ENCODE measurements around the gene C2orf68. TPM values are rescaled to one million over a fixed set of nuclear protein-coding genes. Genes with fewer than 3 reads are reported as not detected.

C2orf68 gene
- total and polyA plus RNA-seq, 2 of the 13 experiments (the other 11 are each of a cell fraction or from before 2014, with no cell fraction given), result 47.1 to 77.4 TPM

GRCh38 chr2:85598594-85599340 lies 13.1 kb downstream of the C2orf68 start:
- no peaks in the 10 kb centered on the region; a peak in 1 of 5 replicates for H3K27me3 ChIP-seq (ENCODE audit: control insufficient read depth in 1 of 2, insufficient read depth in 2 of 2, low read length in 2 of 2)
- FAIRE-seq (no peak), ATAC-seq (no peak), DNase-seq (ENCODE audit: low spot score) (no peak)
- 0 out of 2 replicates have a peak, but pooled peaks cover 3% of the 10 kb centered on the region for H4K20me1 ChIP-seq (ENCODE audit: insufficient read depth, low read length)
- H3K79me2 ChIP-seq (ENCODE audit: insufficient read depth, low read length), result peaks cover 46% of the 10 kb centered on the region
- in situ Hi-C loops (cut with HindIII; ENCODE audit: extremely low pct_ligation_motif_present, low pct_unique_long_range_greater_than_20kb), result no loop called here
- H3K36me3 ChIP-seq (replicated peaks in 1 of 2; ENCODE audit: control insufficient read depth in 1 of 2, insufficient read depth in 2 of 2, low read length in 2 of 2), result peaks cover 7 to 38% of the 10 kb centered on the region in 2 experiments
- H3K9ac ChIP-seq (ENCODE audit: insufficient read depth, low read depth, low read length), result no peak overlapping the region; the same call in 1 of the 2 replicates
- H2AFZ ChIP-seq (ENCODE audit: low read length), result no peak overlapping the region
- 83% methylated on average over 14 of the region's 14 CpGs for WGBS (ENCODE audit: low lambda C conversion rate)
- H3K4me3 ChIP-seq (replicated peaks in 1 of 3; ENCODE audit: insufficient read depth in 1 of 3, low read depth in 2 of 3, low read length in 3 of 3), result no peak overlapping the region
- BruUV-seq (replicated peaks), result no TSS peak
- peaks cover 71% of the 10 kb centered on the region for H3K4me1 ChIP-seq (ENCODE audit: insufficient read depth, low read length)
- ChIA-PET CTCF (ENCODE audit: low intra/inter-chr PET ratio, low total read pairs) (no interaction called here), POLR2A (interaction anchor here (1.0 to 25.9 kb wide), 8 partner anchors 6 to 179 kb away, joined by 3 to 795 read pairs (median 88); partner anchors contain the start of genes C2orf68, GGCX, MAT2A and RNF181)
- peak overlapping the region; percentile 80 for H3K27ac ChIP-seq (ENCODE audit: extremely low read length, insufficient read depth, low read length)
- intact Hi-C loops (cut with micrococcal nuclease; ENCODE audit: unreplicated experiment), result loop anchor here (5.0 kb wide), 1 partner anchor 176 kb away; no protein-coding TSS in a partner anchor
- H3K9me3 ChIP-seq (ENCODE audit: low read length), result no peaks in the 10 kb centered on the region
- peak overlapping the region; percentile 94; the same call in 1 of the 2 replicates for H3K4me2 ChIP-seq (ENCODE audit: low read depth, low read length)
- TF ChIP-seq POLR2A (IDR thresholded peaks at IDR 0.05; ENCODE audit: insufficient read depth in 1 of 2, low read depth in 2 of 2, low read length in 2 of 2) (peak in 1 of 2 experiments; percentile 12; a peak in 1 of 4 replicates), MYC (CRISPR knock-in tag; IDR thresholded peaks at IDR 0.05; ENCODE audit: borderline replicate concordance) (0 out of 2 replicates have a peak, but pooled peaks have one; percentile 20), GABPB1 (CRISPR knock-in tag; IDR thresholded peaks at IDR 0.05) (0 out of 2 replicates have a peak, but pooled peaks have one; percentile 4), ZNF841 (CRISPR knock-in tag; IDR thresholded peaks at IDR 0.05; ENCODE audit: borderline replicate concordance) (no peak), ZBTB7A (CRISPR knock-in tag; IDR thresholded peaks at IDR 0.05) (no peak), ZBTB20 (CRISPR knock-in tag; IDR thresholded peaks at IDR 0.05; ENCODE audit: borderline replicate concordance, low read depth) (0 out of 2 replicates have a peak, but pooled peaks have one; percentile 4), ZBTB21 (CRISPR knock-in tag; IDR thresholded peaks at IDR 0.05) (no peak), ZNF777 (CRISPR knock-in tag; IDR thresholded peaks at IDR 0.05) (0 out of 2 replicates have a peak, but pooled peaks have one; percentile 17), AGO2 (optimal IDR thresholded peaks at IDR 0.05; ENCODE audit: low read depth, low read length) (peak; percentile 40), RBAK (CRISPR knock-in tag; IDR thresholded peaks at IDR 0.05) (no peak), HNRNPL (IDR thresholded peaks at IDR 0.05; ENCODE audit: low read depth, low read length) (0 out of 2 replicates have a peak, but pooled peaks have one; percentile 57), ZNF740 (CRISPR knock-in tag; IDR thresholded peaks at IDR 0.05) (0 out of 2 replicates have a peak, but pooled peaks have one; percentile 24), THAP7 (CRISPR knock-in tag; IDR thresholded peaks at IDR 0.05) (0 out of 2 replicates have a peak, but pooled peaks have one; percentile 34), FOXO4 (CRISPR knock-in tag; conservative IDR thresholded peaks at IDR 0.05) (no peak)
- TF ChIP-seq, protein P1, sequence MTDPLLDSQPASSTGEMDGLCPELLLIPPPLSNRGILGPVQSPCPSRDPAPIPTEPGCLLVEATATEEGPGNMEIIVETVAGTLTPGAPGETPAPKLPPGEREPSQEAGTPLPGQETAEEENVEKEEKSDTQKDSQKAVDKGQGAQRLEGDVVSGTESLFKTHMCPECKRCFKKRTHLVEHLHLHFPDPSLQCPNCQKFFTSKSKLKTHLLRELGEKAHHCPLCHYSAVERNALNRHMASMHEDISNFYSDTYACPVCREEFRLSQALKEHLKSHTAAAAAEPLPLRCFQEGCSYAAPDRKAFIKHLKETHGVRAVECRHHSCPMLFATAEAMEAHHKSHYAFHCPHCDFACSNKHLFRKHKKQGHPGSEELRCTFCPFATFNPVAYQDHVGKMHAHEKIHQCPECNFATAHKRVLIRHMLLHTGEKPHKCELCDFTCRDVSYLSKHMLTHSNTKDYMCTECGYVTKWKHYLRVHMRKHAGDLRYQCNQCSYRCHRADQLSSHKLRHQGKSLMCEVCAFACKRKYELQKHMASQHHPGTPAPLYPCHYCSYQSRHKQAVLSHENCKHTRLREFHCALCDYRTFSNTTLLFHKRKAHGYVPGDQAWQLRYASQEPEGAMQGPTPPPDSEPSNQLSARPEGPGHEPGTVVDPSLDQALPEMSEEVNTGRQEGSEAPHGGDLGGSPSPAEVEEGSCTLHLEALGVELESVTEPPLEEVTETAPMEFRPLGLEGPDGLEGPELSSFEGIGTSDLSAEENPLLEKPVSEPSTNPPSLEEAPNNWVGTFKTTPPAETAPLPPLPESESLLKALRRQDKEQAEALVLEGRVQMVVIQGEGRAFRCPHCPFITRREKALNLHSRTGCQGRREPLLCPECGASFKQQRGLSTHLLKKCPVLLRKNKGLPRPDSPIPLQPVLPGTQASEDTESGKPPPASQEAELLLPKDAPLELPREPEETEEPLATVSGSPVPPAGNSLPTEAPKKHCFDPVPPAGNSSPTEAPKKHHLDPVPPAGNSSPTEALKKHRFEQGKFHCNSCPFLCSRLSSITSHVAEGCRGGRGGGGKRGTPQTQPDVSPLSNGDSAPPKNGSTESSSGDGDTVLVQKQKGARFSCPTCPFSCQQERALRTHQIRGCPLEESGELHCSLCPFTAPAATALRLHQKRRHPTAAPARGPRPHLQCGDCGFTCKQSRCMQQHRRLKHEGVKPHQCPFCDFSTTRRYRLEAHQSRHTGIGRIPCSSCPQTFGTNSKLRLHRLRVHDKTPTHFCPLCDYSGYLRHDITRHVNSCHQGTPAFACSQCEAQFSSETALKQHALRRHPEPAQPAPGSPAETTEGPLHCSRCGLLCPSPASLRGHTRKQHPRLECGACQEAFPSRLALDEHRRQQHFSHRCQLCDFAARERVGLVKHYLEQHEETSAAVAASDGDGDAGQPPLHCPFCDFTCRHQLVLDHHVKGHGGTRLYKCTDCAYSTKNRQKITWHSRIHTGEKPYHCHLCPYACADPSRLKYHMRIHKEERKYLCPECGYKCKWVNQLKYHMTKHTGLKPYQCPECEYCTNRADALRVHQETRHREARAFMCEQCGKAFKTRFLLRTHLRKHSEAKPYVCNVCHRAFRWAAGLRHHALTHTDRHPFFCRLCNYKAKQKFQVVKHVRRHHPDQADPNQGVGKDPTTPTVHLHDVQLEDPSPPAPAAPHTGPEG (CRISPR knock-in tag; IDR thresholded peaks at IDR 0.05), result 0 out of 2 replicates have a peak, but pooled peaks have one; percentile 36
